Gastroesophageal sphincter (tissue), 4 donors: ENCODE results near the gene FAM13C. TPM values are rescaled to one million over a fixed set of nuclear protein-coding genes. Genes with fewer than 3 reads are reported as not detected.

Source experiments
- ATAC-seq: fragments of 150-250 bp; one replicate; pipeline ENCODE4 v1.9.1; 2016; ENCODE audit warnings: mild to moderate bottlenecking, moderate library complexity
- H3K27ac ChIP-seq, 4 donors: fragments of 200-600 bp; sonication (generic) in 3 of 4; 1 replicate in 3 of 4; 2 replicates in 1 of 4; pipeline ENCODE4 v1.5.1; 2016 to 2019
- H3K27me3 ChIP-seq: fragments of 200-600 bp; sonication (generic); one replicate; pipeline ENCODE4 v1.5.1; 2019
- H3K36me3 ChIP-seq, 2 donors: fragments of 200-600 bp; sonication (generic); one replicate each; pipeline ENCODE4 v1.5.1; 2019; ENCODE audit warnings: control low read depth in 1 of 2
- H3K4me1 ChIP-seq, 3 donors: fragments of 200-600 bp; sonication (generic); 1 replicate in 2 of 3; 2 replicates in 1 of 3; pipeline ENCODE4 v1.5.1; 2016 to 2019; ENCODE audit warnings: control low read depth in 2 of 3
- H3K4me3 ChIP-seq, 2 donors: fragments of 200-600 bp; sonication (generic); one replicate each; pipeline ENCODE4 v1.5.1; 2019; ENCODE audit warnings: mild to moderate bottlenecking in 1 of 2, moderate library complexity in 1 of 2
- H3K9me3 ChIP-seq, 3 donors: fragments of 200-600 bp; sonication (generic); one replicate each; pipeline ENCODE4 v1.5.1; 2017 to 2019; ENCODE audit warnings: control low read depth in 2 of 3
- EP300 ChIP-seq: sonication (generic); formaldehyde crosslinking; IDR thresholded peaks from one replicate; pipeline ENCODE4 v1.6.1; 2017; ENCODE audit warnings: antibody characterized with exemption, mild to moderate bottlenecking
- POLR2A ChIP-seq, 2 donors: fragments of 450-650 bp; IDR thresholded peaks; one replicate each; pipeline ENCODE4 v1.6.1; 2017; ENCODE audit warnings: antibody characterized with exemption in 2 of 2, mild to moderate bottlenecking in 2 of 2, moderate library complexity in 1 of 2
- POLR2AphosphoS5 ChIP-seq: sonication (generic); formaldehyde crosslinking; IDR thresholded peaks from one replicate; pipeline ENCODE4 v1.6.1; 2017; ENCODE audit warnings: antibody characterized with exemption
- WGBS, 2 donors: methylation state at CpG; one replicate each; pipeline ENCODE4 v1.1.5; 2018; ENCODE audit warnings: low coverage in 1 of 2; 5-methylcytosine and 5-hydroxymethylcytosine counted together
- total RNA-seq, 4 donors: library from RNA; depleted of rRNA; stranded (reverse); fragments of >200 nt; gene quantifications; one replicate each; pipeline ENCODE4 v1.1.0, GENCODE V29; 2016
- TF ChIP-seq, protein P1 (sequence below), 4 experiments: fragments of 200-600 bp in 2 of 4; fragments of 450-650 bp in 2 of 4; sonication (generic) in 1 of 4; IDR thresholded peaks; one replicate each; pipeline ENCODE4 v1.5.1; 2017 to 2019; ENCODE audit warnings: antibody characterized with exemption in 4 of 4, mild to moderate bottlenecking in 2 of 4, moderate library complexity in 2 of 4

Gene FAM13C
- total RNA-seq, 4 donors from 2014 or later: 26.9 to 79.9 (median 45.5) TPM

DNA sequence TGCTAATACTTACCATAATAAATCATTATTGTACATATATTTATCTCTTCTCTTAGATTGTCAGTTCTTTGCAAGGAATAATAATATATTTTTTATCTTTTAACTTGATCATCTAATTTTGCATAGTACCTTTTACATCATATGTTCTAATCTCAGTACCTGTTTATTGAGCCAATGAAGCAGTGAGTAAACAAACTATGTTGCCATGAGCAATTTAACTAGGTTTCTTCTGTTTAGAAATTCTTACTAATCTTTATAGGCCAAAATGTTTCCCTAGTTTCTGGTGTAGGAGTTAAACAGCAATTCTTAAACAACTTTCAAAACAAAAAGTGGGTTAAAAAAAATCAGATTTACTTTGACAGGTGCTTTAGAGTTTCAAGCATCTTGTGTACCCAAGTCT is 124.6 kb downstream of the FAM13C start:
- no peak for ATAC-seq
- no peaks in the 10 kb centered on the region for H3K36me3 ChIP-seq
- no peaks in the 10 kb centered on the region for H3K9me3 ChIP-seq
- H3K4me1 ChIP-seq: peaks cover 0 to 31% (median 0%) of the 10 kb centered on the region in 3 donors
- TF ChIP-seq POLR2A (IDR thresholded peaks at IDR 0.05) (no peak), POLR2AphosphoS5 (no peak), EP300 (no peak)
- TF ChIP-seq, protein P1, sequence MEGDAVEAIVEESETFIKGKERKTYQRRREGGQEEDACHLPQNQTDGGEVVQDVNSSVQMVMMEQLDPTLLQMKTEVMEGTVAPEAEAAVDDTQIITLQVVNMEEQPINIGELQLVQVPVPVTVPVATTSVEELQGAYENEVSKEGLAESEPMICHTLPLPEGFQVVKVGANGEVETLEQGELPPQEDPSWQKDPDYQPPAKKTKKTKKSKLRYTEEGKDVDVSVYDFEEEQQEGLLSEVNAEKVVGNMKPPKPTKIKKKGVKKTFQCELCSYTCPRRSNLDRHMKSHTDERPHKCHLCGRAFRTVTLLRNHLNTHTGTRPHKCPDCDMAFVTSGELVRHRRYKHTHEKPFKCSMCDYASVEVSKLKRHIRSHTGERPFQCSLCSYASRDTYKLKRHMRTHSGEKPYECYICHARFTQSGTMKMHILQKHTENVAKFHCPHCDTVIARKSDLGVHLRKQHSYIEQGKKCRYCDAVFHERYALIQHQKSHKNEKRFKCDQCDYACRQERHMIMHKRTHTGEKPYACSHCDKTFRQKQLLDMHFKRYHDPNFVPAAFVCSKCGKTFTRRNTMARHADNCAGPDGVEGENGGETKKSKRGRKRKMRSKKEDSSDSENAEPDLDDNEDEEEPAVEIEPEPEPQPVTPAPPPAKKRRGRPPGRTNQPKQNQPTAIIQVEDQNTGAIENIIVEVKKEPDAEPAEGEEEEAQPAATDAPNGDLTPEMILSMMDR (IDR thresholded peaks at IDR 0.05): no peak
- no peak overlapping the region for H3K27ac ChIP-seq
- no peak overlapping the region for H3K4me3 ChIP-seq
- H3K27me3 ChIP-seq: no peaks in the 10 kb centered on the region

DNA sequence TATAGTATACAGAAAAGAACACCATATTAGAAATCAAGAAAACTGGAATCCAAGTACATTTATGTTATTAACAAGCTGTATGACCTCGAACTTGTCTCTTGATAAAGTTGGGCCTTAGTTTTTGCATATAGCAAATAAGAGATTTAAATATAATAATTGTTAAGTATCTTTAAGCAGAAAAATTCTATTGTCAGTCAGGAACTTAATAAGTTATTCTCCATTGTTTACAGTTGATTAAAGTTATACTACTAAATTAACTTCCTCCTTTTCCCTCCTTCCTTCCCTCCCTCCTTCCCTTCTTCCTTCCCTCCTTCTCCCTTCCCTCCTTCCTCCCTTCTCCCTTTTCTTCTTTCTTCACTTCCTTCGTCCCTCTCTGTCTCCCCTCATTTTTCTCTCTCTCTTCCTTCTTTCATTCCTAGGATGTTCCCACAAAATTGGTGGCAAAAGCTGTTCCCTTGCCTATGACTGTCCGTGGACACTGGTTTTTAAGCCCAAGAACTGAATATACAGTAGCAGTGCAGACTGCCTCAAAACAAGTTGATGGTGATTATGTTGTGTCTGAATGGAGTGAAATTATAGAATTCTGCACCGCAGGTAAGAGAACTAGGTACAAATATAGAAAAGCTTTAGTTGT is 126.2 kb downstream of the FAM13C start:
- H3K36me3 ChIP-seq: no peaks in the 10 kb centered on the region
- no peaks in the 10 kb centered on the region for H3K9me3 ChIP-seq
- no peak overlapping the region for H3K27ac ChIP-seq
- H3K27me3 ChIP-seq: no peaks in the 10 kb centered on the region
- H3K4me3 ChIP-seq: no peak overlapping the region
- H3K4me1 ChIP-seq: peaks cover 0 to 26% (median 0%) of the 10 kb centered on the region in 3 donors
- ATAC-seq: no peak
- TF ChIP-seq EP300: no peak
- TF ChIP-seq POLR2AphosphoS5: no peak
- no peak for TF ChIP-seq POLR2A (IDR thresholded peaks at IDR 0.05)
- TF ChIP-seq, protein P1 (IDR thresholded peaks at IDR 0.05): no peak
- WGBS, 2 donors: 87 to 98% methylated on average over 3 to 4 of the region's 4 CpGs

DNA sequence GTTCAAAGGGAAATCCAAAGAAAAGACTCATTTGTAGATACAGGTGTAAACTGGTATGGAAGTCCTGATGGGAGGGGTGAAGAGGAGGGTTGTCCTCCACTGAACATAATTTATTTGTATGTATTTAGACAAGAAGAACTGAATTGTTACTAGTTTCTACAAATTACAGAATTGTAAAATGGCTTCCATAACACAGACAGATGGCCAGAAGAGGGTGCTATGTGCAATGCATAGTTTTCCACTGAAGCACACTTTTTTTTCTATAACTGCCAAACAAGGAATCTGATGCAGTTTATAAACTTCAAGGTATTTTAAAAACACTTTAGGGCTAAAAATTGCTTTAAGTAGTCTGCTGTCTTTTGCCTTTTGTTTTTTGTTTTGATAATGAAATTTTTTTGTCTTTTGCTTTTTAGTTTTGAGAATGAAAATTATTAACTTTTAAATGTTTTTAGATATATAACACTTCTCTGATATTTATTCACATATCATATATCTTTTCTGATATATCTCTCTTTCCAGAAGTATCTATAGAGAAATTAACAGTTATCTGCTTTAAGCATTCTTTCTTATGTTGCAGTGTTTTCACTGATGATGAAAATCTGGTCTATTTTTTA is 127.4 kb downstream of the FAM13C start:
- H3K4me1 ChIP-seq: peaks cover 0 to 16% (median 0%) of the 10 kb centered on the region in 3 donors
- no peak overlapping the region for H3K27ac ChIP-seq
- H3K27me3 ChIP-seq: no peaks in the 10 kb centered on the region
- H3K36me3 ChIP-seq: no peaks in the 10 kb centered on the region
- no peaks in the 10 kb centered on the region for H3K9me3 ChIP-seq
- no peak for ATAC-seq
- H3K4me3 ChIP-seq: no peak overlapping the region
- TF ChIP-seq, protein P1 (IDR thresholded peaks at IDR 0.05): peak; percentile 30 to 62 (median 44)
- TF ChIP-seq EP300: no peak

DNA sequence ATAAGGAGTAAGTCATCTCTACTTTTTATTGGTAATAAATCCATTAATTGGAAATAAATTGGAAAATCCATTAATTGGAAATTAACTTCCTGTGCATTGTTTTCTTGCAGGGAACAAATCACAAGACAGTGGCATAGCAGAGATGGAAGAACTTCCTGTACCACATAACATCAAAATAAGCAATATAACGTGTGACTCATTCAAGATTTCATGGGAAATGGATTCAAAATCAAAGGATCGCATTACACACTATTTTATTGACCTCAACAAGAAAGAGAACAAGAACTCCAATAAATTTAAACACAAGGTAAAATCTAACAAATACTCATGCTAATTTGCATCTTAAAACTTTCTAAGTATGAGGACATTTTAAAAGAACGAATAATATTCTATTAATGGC is 128.2 kb downstream of the FAM13C start:
- Histone ChIP-seq H3K4me3 (no peak overlapping the region), H3K4me1 (peaks cover 0 to 16% (median 0%) of the 10 kb centered on the region in 3 donors), H3K9me3 (no peaks in the 10 kb centered on the region), H3K27me3 (no peaks in the 10 kb centered on the region), H3K27ac (no peak overlapping the region), H3K36me3 (no peaks in the 10 kb centered on the region)
- ATAC-seq: no peak
- WGBS, 2 donors: 79 to 95% methylated on average over 3 of the region's 3 CpGs
- no peak for TF ChIP-seq POLR2A (IDR thresholded peaks at IDR 0.05)
- no peak for TF ChIP-seq EP300
- TF ChIP-seq, protein P1 (IDR thresholded peaks at IDR 0.05): no peak
- no peak for TF ChIP-seq POLR2AphosphoS5

DNA sequence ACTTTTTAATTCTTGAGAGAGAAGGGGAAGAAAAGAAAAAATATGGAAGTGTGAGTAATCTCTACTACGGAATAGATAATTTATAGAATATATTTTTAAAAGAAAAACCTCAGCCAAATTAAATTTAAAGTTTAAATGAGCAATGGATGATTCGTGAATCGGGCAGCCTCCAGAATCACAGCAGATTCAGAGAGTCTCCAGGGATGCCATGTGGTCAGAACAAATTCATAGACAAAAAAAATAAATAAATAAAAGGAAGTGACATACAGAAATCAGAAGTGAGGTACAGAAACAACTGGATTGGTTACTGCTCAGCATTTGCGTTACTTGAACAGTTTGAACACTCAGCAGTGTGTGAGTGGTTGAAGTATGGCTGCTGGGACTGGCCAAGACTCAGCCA is 132.9 kb downstream of the FAM13C start:
- no peak for ATAC-seq
- Histone ChIP-seq H3K27ac (no peak overlapping the region), H3K9me3 (no peaks in the 10 kb centered on the region), H3K4me3 (no peak overlapping the region), H3K27me3 (no peaks in the 10 kb centered on the region), H3K4me1 (no peaks in the 10 kb centered on the region), H3K36me3 (no peaks in the 10 kb centered on the region)
- WGBS, 2 donors: 97 to 100% methylated on average over 4 of the region's 4 CpGs
- TF ChIP-seq POLR2AphosphoS5 (no peak), POLR2A (IDR thresholded peaks at IDR 0.05) (no peak), EP300 (no peak)
- TF ChIP-seq, protein P1 (IDR thresholded peaks at IDR 0.05): no peak
